NCI-H510A (cell line): ENCODE results near the gene FMNL1.
"Not testable (repeated sequence)": the region's sequence is repeated elsewhere in the genome, so short reads cannot be mapped to it uniquely, and the experiment has no call there.

Source experiments
- DNase-seq: peaks from one replicate; lab custom pipeline; 2025; lab: John Stamatoyannopoulos, UW

The FMNL1 gene

DNA sequence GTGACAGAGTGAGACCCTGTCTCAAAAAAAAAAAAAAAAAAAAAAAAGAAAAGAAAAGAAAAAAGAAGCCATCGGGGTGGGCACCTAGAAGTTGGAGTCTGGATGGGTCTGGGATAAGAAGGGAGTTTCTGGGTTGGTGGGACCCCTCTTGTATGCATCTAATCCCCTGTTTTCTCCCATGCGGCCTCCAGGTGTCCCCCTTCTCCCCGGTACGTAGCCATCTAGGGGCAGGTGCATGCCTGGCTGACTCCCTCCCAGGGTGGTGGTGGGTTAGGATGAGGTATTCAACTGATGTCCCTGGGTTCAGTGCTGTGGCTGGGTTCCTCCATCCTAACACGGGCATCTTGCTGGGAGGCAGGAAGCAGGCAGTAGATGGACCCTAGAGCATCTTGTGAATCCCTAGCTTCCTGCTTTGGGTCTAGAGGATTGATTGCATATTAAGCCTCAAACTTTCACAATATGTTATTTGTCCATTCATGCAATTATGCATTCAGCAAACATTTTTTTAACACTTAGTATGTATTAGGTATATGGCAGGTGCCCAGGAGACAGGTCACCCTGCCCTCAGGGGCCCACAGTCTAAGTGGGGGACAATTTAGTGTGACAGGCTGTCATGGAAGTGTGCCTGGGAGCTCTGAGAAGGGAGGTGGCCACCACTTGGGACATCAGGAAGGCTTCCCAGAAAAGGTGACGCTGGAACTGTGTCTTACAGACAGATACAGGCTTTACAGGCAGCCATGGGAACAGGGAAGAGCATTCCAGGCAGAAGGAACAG is 13.1 kb downstream of the FMNL1 start:
- DNase-seq: peak; percentile 22

DNA sequence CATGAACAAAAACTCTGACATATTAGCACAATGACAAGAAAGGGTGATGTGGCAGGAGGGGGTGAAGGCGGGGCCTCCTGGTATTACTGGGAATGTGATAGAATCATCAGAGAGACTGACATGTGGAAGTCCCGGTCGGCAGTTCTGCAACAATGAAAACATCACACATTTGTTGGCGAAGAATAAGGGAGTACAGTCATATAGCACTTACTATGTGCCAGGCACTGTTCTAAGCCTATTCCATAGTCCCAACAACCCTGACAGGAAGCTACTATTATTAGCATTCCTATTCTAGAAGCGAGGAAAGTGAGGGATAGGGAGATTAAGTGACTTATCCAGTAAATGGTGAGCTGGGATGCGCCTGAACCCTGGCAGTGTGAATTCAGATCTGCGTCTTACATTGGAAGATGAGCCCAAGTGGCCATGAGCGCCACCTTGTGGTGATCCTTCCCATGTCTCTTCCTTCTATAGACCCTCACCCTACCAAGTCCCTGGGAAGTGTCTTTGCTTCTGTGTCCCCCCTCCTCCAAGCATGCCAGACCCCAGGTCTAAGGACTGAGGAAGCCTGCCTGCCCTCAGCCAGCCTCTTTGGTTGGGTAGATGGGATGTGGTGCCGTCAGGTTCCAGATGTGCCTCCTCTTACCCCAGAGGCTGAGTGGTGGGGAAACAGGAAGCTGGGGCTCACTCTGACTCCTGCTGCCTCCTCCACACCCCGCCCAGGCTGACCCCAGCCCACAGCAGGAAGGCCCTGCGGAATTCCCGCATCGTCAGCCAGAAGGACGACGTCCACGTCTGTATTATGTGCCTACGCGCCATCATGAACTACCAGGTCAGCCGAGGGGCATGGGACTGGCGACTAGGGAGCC is 14.0 kb downstream of the FMNL1 start:
- no peak for DNase-seq

DNA sequence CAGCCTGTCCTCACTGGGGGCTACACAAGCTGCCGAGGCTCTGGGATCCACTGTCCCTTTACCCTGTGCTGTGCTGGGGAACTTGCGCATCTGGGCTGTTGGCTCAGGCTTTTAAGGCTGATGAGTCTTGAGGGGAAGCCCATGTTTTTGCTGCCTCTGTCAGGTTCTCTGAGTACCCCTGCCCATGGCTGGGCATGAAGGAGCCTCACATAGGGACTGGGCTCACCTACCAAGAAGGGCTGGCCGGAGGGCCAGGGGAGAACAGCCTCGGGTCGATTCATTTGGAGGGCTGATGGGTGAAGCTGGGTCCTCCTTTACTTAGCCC is 14.6 kb downstream of the FMNL1 start:
- DNase-seq: no peak

GRCh38 chr17:45237686-45238085 is 16.0 kb downstream of the FMNL1 start:
- DNase-seq: no peak

DNA sequence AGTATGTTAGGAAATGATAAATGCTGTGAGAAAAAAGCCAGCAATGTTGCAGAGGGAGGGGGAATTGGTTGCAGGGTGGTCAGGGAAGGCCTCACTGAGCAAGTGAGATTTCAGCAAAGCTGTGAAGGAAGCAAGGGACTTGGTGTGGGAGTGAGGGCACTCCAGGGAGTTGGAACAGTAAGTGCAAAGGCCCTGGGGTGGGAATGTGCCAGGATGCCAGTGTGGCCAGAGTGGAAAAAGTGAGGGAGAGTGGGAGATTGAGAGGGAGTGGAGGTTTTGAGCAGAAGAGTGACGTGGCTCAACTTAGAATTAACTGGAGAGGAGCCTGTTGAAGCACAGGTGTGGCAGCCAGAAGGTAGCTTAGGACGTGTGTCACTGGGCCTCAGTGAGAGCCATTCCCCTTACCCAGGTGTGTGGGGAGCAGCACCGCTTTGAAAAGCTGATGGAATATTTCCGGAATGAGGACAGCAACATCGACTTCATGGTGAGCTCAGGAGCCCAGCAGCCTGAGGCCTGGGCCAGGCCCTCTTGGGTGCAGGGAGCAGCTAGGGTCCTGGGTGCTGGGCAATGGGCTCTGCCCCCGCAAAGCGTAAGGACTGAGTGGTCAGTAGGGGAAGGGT is 16.6 kb downstream of the FMNL1 start:
- DNase-seq: no peak

DNA sequence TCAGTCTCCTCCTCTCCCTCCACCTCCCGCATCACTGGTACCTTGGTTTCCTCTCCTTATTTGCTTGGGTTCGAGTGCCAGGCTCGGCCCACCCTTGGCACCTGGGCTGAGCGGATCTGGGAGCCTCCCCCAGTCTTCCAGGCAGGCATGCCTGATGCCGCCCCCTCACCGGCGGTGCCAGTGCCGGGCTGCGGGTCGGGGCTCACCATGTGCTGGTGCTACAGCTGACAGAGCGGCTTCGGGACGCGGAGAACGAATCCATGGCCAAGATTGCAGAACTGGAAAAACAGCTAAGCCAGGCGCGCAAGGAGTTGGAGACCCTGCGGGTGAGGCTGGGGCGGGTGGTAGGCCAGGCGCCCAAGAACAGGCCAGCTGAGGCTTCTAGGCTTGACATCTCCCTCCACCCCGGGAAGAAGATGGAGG is 19.2 kb downstream of the FMNL1 start:
- no peak for DNase-seq

GRCh38 chr17:45241328-45242028 is 19.8 kb downstream of the FMNL1 start:
- DNase-seq: peak; percentile 27

DNA sequence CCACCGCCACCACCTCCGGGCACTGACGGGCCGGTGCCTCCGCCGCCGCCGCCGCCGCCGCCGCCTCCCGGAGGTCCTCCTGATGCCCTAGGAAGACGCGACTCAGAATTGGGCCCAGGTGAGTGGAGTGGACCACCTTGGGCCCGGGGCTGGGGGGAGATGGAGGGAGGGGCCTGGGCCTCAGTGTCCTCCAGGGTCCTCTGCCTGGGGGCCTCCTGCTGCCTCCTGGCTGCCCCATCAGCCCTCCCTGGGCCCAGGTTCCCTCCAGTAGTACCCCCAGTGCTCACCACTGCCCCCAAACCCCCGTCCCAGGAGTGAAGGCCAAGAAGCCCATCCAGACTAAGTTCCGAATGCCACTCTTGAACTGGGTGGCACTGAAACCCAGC is 20.3 kb downstream of the FMNL1 start:
- no peak for DNase-seq

- peak; percentile 67 for DNase-seq
Observed at GRCh38 chr17:45243750-45244149, 22.1 kb downstream of the FMNL1 start.

DNA sequence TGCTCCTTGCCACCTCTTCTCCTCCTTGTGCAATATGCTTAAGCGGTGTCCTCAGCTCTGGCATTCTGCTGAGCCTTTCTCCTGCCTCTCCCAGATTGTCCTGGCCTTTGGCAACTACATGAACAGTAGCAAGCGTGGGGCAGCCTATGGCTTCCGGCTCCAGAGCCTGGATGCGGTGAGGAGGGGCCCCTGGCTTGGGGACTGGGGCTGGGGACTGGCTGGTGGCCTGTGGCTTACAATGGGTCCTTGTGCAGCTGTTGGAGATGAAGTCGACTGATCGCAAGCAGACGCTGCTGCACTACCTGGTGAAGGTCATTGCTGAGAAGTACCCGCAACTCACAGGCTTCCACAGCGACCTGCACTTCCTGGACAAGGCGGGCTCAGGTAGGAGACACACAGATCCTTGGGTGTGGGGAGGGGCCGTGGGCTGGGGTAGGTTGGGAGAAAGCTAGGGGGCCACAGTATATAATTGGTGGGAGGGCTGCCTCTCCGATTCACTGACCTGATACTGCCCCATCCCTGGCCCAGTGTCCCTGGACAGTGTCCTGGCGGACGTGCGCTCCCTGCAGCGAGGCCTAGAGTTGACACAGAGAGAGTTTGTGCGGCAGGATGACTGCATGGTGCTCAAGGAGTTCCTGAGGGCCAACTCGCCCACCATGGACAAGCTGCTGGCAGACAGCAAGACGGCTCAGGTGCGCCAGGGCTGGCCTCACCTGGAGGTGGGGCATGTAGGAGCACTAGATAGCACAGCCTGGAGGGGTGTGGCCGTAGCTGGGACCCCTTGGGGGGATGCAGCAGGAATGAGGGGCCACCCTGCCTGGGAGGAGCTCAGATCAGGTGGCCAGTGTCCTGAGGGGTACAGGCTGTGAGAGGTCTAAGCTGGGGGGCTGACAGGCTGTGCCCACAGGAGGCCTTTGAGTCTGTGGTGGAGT is 23.3 kb downstream of the FMNL1 start:
- DNase-seq: no peak

GRCh38 chr17:45246338-45246737 is 24.7 kb downstream of the FMNL1 start:
- DNase-seq: no peak

GRCh38 chr17:45246861-45247428 is 25.3 kb downstream of the FMNL1 start:
- DNase-seq: peak; percentile 37

DNA sequence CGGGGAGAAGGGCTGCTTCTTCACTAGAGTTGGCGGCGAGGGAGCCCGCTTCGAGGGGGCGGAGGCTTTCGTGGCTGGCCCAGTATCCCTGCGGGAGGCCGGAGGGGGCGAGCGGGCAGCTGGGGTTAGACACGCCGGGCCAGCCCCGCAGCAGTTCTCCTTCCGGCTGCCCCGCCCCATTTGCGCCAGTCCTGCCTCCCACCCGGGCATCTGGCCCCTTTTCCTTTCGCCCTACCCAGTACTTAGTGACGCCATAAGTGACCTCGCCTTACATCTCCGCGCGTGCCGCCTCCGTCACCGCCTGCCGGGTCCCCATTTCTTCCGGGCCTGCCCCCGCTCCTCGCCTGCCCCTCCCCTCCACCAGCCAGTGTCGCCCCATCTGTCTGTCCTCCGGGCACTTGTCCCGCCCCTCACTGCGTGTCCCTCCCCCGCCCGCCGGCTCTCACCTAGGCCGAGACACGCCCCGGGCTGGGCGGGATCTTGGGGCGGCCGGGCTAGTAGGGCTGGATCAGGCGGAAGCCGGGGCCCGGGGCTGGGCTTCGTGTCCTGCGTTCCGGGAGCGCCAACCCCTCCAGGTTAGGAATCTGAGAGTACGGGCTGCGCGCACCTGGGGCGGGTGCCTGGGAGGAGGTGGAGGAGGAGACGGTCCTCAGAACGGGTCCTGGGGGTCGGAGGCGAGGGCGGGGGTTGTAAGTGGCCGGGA is 25.9 kb downstream of the FMNL1 start:
- DNase-seq: peak; percentile 99

DNA sequence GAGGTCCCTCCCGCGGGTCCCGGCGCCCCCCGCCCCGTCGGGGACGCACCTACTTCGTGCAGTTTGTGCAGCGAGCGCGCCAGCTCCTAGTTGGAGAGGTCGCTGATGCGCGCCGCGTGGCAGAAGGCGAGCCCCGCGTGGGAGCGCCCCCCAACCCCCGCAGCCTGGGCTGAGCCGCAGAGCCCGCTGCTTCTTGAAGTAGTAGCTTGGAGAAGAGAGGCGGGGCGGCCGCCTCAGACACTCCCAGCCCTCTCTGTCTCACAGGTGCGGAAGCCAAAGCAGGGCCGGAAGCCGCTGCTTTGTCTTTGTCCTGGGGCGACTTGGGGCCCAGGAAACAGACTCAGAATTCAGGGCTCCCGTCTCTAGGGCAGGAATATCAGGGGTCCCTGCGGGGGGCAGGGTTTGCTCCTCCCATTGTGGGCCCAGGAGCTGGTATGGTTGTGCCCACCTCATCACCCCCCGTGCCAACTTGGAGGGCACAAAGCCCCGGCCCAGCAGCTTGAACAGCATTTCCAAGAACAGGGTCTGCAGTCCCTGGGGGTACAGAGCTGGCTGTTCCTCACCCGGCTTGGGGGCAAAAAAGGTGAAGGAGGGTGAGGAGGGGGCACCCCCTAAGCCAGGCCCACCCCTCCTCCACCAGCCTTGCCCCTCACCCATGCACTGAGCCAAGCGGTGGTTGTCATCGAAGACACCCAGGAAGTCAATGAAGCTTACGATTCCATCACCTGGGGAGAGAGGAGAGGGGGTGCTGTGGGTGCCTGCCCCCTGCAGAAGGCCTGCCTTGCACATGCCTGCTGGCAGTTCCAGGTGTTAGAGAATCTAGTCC is 26.7 kb downstream of the FMNL1 start:
- DNase-seq: peak; percentile 47

GRCh38 chr17:45251931-45252330 is 30.2 kb downstream of the FMNL1 start:
- no peak for DNase-seq

GRCh38 chr17:45253237-45253636 is 31.6 kb downstream of the FMNL1 start:
- DNase-seq: not testable (repeated sequence)

DNA sequence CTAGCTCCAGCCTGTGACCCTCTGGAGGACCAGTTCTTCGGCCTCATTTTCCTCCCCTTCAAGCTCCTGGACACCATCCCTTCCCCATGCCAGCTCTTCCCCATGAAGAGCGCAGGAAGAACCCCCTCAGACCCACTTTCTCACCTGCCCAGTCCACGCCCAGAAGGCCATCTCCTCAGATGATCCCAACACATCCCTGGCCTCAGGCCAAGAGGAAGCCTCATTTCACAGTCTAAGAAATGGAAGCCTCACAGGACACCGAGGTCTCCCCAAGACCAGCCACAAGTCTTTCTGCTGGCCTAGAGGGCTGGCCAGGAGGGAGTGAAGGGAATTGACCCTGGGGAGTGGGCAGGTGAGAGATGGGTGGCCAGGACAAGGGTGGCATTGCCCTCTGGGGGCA is 32.2 kb downstream of the FMNL1 start:
- DNase-seq: no peak

DNA sequence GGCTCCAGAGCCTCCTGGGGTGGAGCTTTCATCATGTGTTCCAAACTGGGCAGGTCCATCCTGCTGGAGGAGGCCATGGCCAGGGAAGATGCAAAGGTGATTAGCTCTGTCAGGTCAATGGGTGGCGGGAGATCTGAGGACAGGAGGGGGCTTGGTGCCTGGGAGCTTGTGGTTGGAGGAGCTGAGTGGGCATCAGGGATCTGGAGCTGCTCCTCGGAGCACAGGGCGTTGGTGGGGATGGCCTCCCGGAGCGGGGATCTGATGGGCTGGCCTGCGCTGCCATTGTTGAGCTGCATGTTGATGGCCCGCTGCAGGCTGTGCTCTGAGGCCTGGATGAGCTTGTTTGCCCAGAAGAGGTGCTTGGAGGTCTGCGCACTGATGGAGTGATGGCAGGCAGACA is 33.7 kb downstream of the FMNL1 start:
- no peak for DNase-seq
